ENCODE measurements around the gene PRLHR.
A peak's percentile ranks its signal among the peaks of the same experiment; 100 is the strongest.

The PRLHR gene

DNA sequence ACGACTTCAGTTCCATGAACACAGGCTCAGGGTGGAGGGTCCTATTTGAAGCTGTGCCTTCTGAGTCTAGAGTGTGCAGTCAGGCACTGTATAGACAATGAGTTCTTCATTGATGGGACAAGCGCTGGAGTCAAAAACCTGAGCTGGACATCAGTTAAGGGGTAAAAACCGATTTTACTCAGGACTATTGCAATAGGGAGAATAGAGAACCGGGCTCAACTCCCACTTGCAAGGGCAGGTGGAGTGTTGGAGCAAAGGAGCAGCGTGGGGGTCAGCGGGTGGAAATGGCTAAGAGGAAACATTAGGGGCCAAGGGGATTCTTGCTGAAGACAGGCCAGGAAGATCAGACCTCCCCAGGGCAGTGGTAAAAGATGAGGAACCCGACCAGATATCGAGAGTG is 28.5 kb downstream of the PRLHR start:
- in situ Hi-C loops (cut with HindIII; ENCODE audit: low sequenced_read_pairs) = no loop called here
- TF ChIP-seq, protein P1, sequence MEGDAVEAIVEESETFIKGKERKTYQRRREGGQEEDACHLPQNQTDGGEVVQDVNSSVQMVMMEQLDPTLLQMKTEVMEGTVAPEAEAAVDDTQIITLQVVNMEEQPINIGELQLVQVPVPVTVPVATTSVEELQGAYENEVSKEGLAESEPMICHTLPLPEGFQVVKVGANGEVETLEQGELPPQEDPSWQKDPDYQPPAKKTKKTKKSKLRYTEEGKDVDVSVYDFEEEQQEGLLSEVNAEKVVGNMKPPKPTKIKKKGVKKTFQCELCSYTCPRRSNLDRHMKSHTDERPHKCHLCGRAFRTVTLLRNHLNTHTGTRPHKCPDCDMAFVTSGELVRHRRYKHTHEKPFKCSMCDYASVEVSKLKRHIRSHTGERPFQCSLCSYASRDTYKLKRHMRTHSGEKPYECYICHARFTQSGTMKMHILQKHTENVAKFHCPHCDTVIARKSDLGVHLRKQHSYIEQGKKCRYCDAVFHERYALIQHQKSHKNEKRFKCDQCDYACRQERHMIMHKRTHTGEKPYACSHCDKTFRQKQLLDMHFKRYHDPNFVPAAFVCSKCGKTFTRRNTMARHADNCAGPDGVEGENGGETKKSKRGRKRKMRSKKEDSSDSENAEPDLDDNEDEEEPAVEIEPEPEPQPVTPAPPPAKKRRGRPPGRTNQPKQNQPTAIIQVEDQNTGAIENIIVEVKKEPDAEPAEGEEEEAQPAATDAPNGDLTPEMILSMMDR (IDR thresholded peaks at IDR 0.05; ENCODE audit: low read depth, low read length, missing control alignments) = no peak
- no peak overlapping the region for H3K4me3 ChIP-seq (ENCODE audit: low read depth, low read length)
- no peak for DNase-seq (ENCODE audit: low read depth)

DNA sequence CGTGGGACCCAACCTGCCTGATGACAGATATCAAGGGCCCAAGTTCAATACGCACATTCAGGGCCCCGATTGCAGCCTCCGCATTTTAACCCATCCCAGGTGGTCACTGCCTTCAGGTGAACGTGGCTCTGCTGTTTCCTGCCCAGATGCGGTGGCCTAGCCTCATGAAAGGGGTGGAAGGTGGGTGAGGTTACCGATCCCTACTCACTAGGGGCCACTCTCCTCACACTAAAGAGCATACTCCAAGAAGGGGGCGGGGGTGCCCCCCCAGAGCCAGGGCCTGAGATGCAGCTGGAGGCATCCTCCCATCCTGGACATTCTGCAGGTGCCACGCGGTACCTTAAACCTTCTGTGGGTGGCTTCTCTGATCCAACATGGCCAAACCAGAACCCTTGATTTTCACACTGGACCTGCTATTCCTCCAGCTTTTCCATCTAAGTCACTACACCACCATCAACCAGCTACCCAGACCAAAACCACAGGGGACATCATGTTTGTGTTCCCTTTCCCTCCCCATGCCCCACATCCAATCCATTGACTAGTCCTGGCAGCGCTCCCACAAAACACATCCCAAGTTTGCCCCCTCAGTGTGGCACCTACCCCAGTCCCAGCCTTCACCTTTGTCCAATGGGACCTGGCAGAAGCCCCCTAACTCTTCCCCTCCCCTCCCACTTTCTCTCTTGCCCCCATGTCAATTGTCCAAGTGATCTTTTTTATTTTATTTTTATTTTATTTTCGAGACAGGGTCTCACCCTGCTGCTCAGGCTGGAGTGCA is 30.0 kb downstream of the PRLHR start:
- TF ChIP-seq, protein P1 (IDR thresholded peaks at IDR 0.05; ENCODE audit: low read depth, low read length, missing control alignments) = no peak
- H3K4me3 ChIP-seq (ENCODE audit: low read depth, low read length) = no peak overlapping the region
- in situ Hi-C loops (cut with HindIII; ENCODE audit: low sequenced_read_pairs) = no loop called here
- DNase-seq (ENCODE audit: low read depth) = no peak

DNA sequence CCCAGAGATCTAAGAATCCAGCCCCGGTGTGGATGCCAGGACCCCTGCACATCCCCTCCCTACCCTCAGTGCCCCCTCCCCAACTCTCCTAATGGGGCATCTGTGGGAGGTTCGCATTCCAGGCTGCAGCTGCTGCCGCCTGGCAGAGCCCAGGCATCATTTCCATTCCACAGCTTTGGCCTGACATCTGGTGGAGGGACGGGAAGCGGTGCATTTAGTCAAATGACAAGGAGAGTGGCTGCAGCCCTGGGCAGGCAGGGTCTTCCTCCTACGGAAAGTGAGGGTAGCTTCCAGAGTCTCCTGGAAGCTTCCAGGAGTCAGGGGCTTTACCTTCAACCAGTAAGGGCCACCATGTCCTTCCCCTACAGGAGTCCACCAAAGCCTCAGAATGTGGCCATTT is 30.8 kb downstream of the PRLHR start:
- DNase-seq (ENCODE audit: low read depth) = no peak
- in situ Hi-C loops (cut with HindIII; ENCODE audit: low sequenced_read_pairs) = no loop called here

DNA sequence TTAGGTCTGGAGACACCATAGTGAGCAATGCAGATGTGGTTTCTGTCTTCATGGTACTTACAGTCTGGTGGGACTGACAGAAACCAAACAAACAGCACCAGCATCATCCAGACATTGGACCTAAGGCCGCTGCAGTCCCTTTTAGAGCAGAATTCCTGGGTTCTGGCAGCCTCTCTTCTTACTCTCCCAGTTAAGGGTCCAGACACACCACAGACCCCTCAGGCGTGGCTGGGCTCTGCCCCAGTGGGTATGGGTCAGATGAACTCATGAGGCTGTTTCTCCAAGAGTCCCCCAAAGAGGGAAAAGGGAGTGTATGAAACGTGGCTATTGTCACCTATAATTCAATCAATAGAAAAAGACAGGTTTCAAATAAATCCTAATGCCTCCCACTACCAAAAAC is 31.3 kb downstream of the PRLHR start:
- in situ Hi-C loops (cut with HindIII; ENCODE audit: low sequenced_read_pairs) = no loop called here
- no peak overlapping the region for H3K4me3 ChIP-seq (ENCODE audit: low read depth, low read length)
- TF ChIP-seq, protein P1 (IDR thresholded peaks at IDR 0.05; ENCODE audit: low read depth, low read length, missing control alignments) = no peak
- DNase-seq (ENCODE audit: low read depth) = no peak

More for the DNA sequence above, 30.8 kb downstream of the PRLHR start:
- H3K4me3 ChIP-seq (ENCODE audit: low read depth, low read length) = no peak overlapping the region
- TF ChIP-seq, protein P1 (IDR thresholded peaks at IDR 0.05; ENCODE audit: low read depth, low read length, missing control alignments) = peak; percentile 30

DNA sequence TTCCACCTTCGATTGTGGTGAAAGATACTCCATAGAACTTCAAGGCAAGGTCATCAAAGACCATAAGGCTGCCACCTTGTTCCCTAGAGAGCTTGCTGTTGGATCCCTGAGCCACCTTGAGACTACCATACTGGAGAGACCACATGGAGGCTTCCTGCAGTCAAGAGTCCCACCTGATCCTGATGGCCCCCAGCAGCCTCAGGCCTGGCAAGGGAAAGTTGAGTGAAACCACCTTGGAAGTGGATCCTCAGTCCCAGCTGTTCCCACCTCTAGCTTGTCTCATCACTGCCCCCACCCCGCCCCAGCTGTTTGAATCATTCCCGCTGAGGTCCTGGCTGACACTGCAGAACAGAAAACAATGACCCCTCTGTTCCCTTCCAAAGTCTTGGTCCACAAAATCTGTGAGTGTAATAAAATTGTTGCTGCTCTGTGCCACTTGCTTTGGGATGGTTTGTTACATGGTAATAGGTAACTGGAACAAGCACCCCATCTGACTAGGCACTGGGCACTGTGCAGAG is 32.0 kb downstream of the PRLHR start:
- TF ChIP-seq, protein P1 (IDR thresholded peaks at IDR 0.05; ENCODE audit: low read depth, low read length, missing control alignments) = no peak
- H3K4me3 ChIP-seq (ENCODE audit: low read depth, low read length) = no peak overlapping the region
- DNase-seq (ENCODE audit: low read depth) = no peak
- in situ Hi-C loops (cut with HindIII; ENCODE audit: low sequenced_read_pairs) = no loop called here

DNA sequence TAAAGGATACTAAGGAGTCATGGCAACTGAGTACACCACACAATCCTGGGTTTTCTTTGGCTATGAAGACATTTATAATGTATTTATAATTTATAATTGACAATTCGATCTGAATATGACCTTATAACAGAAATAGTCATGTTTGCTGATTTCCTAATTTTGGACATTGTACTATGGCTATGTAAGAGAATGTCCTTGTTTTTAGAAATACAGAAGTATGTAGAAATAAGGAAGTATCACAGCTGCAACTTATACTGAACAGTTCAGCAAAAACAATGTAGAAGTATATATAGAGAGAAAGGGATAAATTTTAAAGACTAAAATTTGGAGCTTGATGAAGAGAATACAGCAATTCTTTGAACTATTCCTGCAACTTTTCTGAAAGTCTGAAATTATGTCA is 32.6 kb downstream of the PRLHR start:
- H3K4me3 ChIP-seq (ENCODE audit: low read depth, low read length) = no peak overlapping the region
- DNase-seq (ENCODE audit: low read depth) = no peak
- TF ChIP-seq, protein P1 (IDR thresholded peaks at IDR 0.05; ENCODE audit: low read depth, low read length, missing control alignments) = no peak
- in situ Hi-C loops (cut with HindIII; ENCODE audit: low sequenced_read_pairs) = no loop called here
